GM23338 (cell line): ENCODE data around the gene OLIG1. TPM values are rescaled to one million over a fixed set of nuclear protein-coding genes. Genes with fewer than 3 reads are reported as not detected.

Experiments
- ATAC-seq: fragments of 200-7000 bp; cut with Tn5 transposase; 3 replicates; pipeline ENCODE4 v1.9.1; 2020
- DNase-seq: peaks from one replicate; pipeline ENCODE4 v3.0.0-alpha.2; 2015; ENCODE audit warnings: low spot score
- H2AFZ ChIP-seq: fragments of 200-600 bp; sonication (generic); 2 replicates; pipeline ENCODE4 v1.8.0; 2016; ENCODE audit warnings: antibody characterized with exemption, mild to moderate bottlenecking, moderate library complexity
- H3F3A ChIP-seq: fragments of 200-600 bp; sonication (generic); replicated peaks from 2 replicates; pipeline ENCODE4 v1.8.0; 2017; ENCODE audit warnings: antibody characterized with exemption, mixed run types, low read depth
- H3K27ac ChIP-seq: fragments of 200-600 bp; sonication (generic); 2 replicates; pipeline ENCODE4 v1.6.1; 2016; ENCODE audit warnings: low read depth
- H3K27me3 ChIP-seq: fragments of 200-600 bp; sonication (generic); 2 replicates; pipeline ENCODE4 v1.8.0; 2016; ENCODE audit warnings: mild to moderate bottlenecking, mixed run types, moderate library complexity; ENCODE audit not compliant: insufficient read depth
- H3K36me3 ChIP-seq: fragments of 200-600 bp; sonication (generic); 2 replicates; pipeline ENCODE4 v1.8.0; 2016; ENCODE audit warnings: mild to moderate bottlenecking; ENCODE audit not compliant: insufficient read depth
- H3K4me1 ChIP-seq: fragments of 200-600 bp; sonication (generic); 2 replicates; pipeline ENCODE4 v1.8.0; 2016; ENCODE audit warnings: mild to moderate bottlenecking, moderate library complexity; ENCODE audit not compliant: insufficient read depth
- H3K4me2 ChIP-seq: fragments of 200-600 bp; sonication (generic); 2 replicates; pipeline ENCODE4 v1.7.1; 2017; ENCODE audit warnings: mixed run types
- H3K4me3 ChIP-seq: fragments of 200-600 bp; sonication (generic); 2 replicates; pipeline ENCODE4 v1.6.1; 2016; ENCODE audit warnings: mixed run types
- H3K79me2 ChIP-seq: fragments of 200-600 bp; sonication (generic); replicated peaks from 2 replicates; pipeline ENCODE4 v1.8.0; 2017; ENCODE audit warnings: mild to moderate bottlenecking; ENCODE audit not compliant: insufficient read depth
- H3K9me2 ChIP-seq: fragments of 200-600 bp; sonication (generic); 2 replicates; pipeline ENCODE4 v1.8.0; 2017; ENCODE audit not compliant: insufficient read depth
- H4K20me1 ChIP-seq: fragments of 200-600 bp; sonication (generic); replicated peaks from 2 replicates; pipeline ENCODE4 v1.8.0; 2017; ENCODE audit warnings: mild to moderate bottlenecking; ENCODE audit not compliant: insufficient read depth
- H3K27ac Mint-ChIP-seq: 2 replicates; pipeline ENCODE4 v1.8.0; 2020; ENCODE audit warnings: inconsistent platforms, mild to moderate bottlenecking, moderate library complexity, mixed read lengths
- H3K27me3 Mint-ChIP-seq: 3 replicates; pipeline ENCODE4 v1.8.0; 2022; ENCODE audit warnings: low read depth, mild to moderate bottlenecking, moderate library complexity, mixed read lengths, inconsistent platforms; ENCODE audit not compliant: insufficient read depth, poor library complexity
- H3K36me3 Mint-ChIP-seq: 3 replicates; pipeline ENCODE4 v1.8.0; 2021; ENCODE audit warnings: low read depth, mild to moderate bottlenecking, inconsistent platforms, moderate library complexity, mixed read lengths
- H3K4me1 Mint-ChIP-seq: 3 replicates; pipeline ENCODE4 v1.8.0; 2020; ENCODE audit warnings: mild to moderate bottlenecking, inconsistent platforms, mixed read lengths
- H3K4me3 Mint-ChIP-seq: 3 replicates; pipeline ENCODE4 v1.8.0; 2021; ENCODE audit warnings: moderate library complexity, mild to moderate bottlenecking, inconsistent platforms, mixed read lengths
- H3K9me3 Mint-ChIP-seq: 3 replicates; pipeline ENCODE4 v1.8.0; 2020; ENCODE audit warnings: moderate library complexity, mild to moderate bottlenecking, inconsistent platforms, mixed read lengths
- CTCF ChIP-seq, 2 experiments: fragments of 200-600 bp in 1 of 2; sonication (generic) in 1 of 2; conservative IDR thresholded peaks; 2 replicates each; pipeline versions ENCODE4 v1.5.1 to v1.6.1; 2016 to 2017; ENCODE audit warnings: antibody characterized with exemption in 2 of 2, low read depth in 2 of 2, mild to moderate bottlenecking in 2 of 2, moderate library complexity in 1 of 2
- EZH2phosphoT487 ChIP-seq: fragments of 200-600 bp; sonication (generic); IDR thresholded peaks from one replicate; pipeline ENCODE4 v1.8.1; 2018; ENCODE audit warnings: antibody characterized with exemption; ENCODE audit not compliant: unreplicated experiment
- JUNB ChIP-seq: IDR thresholded peaks from one replicate; pipeline ENCODE4 v1.6.1; 2016; ENCODE audit warnings: antibody characterized with exemption; ENCODE audit not compliant: unreplicated experiment
- NANOG ChIP-seq: IDR thresholded peaks from 2 replicates; pipeline ENCODE4 v1.6.1; 2016; ENCODE audit warnings: antibody characterized with exemption, borderline replicate concordance
- POLR2AphosphoS5 ChIP-seq: IDR thresholded peaks from 2 replicates; pipeline ENCODE4 v1.6.1; 2016; ENCODE audit warnings: antibody characterized with exemption, low read depth
- REST ChIP-seq: IDR thresholded peaks from one replicate; pipeline ENCODE4 v1.6.1; 2018; ENCODE audit warnings: antibody characterized with exemption; ENCODE audit not compliant: unreplicated experiment
- STAT1 ChIP-seq: IDR thresholded peaks from one replicate; pipeline ENCODE4 v1.6.1; 2016; ENCODE audit warnings: antibody characterized with exemption; ENCODE audit not compliant: unreplicated experiment
- ZNF114 ChIP-seq: fragments of 250-450 bp; sonication (Bioruptor Pico); IDR thresholded peaks from 2 replicates; pipeline ENCODE4 v1.5.0; 2020; ENCODE audit warnings: mild to moderate bottlenecking, moderate library complexity
- ZNF331 ChIP-seq: fragments of 250-450 bp; sonication (Bioruptor Pico); IDR thresholded peaks from 2 replicates; pipeline ENCODE4 v1.5.0; 2020; ENCODE audit warnings: low read depth, mild to moderate bottlenecking, moderate library complexity
- ZNF462 ChIP-seq: fragments of 250-450 bp; sonication (Bioruptor Pico); IDR thresholded peaks from 2 replicates; pipeline ENCODE4 v1.5.0; 2020; ENCODE audit warnings: mild to moderate bottlenecking, moderate library complexity
- polyA plus RNA-seq: library from polyadenylated mRNA; unstranded; fragments of >200 nt; fragmentation: Nextera tagmentation; extraction: Ambion mirVana; gene quantifications from 2 replicates; pipeline ENCODE4 v1.2.1, GENCODE V29; 2016
- total RNA-seq: library from RNA; depleted of rRNA; stranded (reverse); fragments of >200 nt; shearing (Covaris generic); gene quantifications from 2 replicates; pipeline ENCODE4 v1.2.3, GENCODE V29; 2014

The OLIG1 gene
- total and polyA plus RNA-seq, 2 experiments from 2014 or later = 0.14 to 0.81 TPM

- no peak for TF ChIP-seq REST
- no peak for TF ChIP-seq JUNB
Observed at GRCh38 chr21:33080776-33081175, 10.8 kb downstream of the OLIG1 start (continued).

GRCh38 chr21:33088384-33088783 is 18.4 kb downstream of the OLIG1 start:
- H3K9me2 ChIP-seq = no peaks in the 10 kb centered on the region
- Mint-ChIP-seq H3K27ac (no peak overlapping the region), H3K27me3 (peaks cover 9% of the 10 kb centered on the region), H3K9me3 (no peaks in the 10 kb centered on the region), H3K4me1 (peaks cover 9% of the 10 kb centered on the region), H3K4me3 (no peak overlapping the region), H3K36me3 (no peaks in the 10 kb centered on the region)
- ATAC-seq (no peak; the same call in 2 of the 3 replicates), DNase-seq (no peak)
- no peak overlapping the region for H3K27ac ChIP-seq
- no peak overlapping the region for H3K4me2 ChIP-seq
- H3K79me2 ChIP-seq = no peaks in the 10 kb centered on the region
- TF ChIP-seq REST = no peak
- TF ChIP-seq POLR2AphosphoS5 = no peak
- TF ChIP-seq NANOG = no peak
- TF ChIP-seq ZNF331 (CRISPR knock-in tag) = no peak
- no peak for TF ChIP-seq CTCF (conservative IDR thresholded peaks at IDR 0.05; ENCODE audit: low read depth in 2 of 2)
- no peak for TF ChIP-seq ZNF114 (CRISPR knock-in tag)
- no peak for TF ChIP-seq STAT1
- TF ChIP-seq ZNF462 (CRISPR knock-in tag) = no peak
- TF ChIP-seq JUNB = no peak
- TF ChIP-seq EZH2phosphoT487 = no peak
- H3K4me1 ChIP-seq = peaks cover 4% of the 10 kb centered on the region
- H3F3A ChIP-seq = no peaks in the 10 kb centered on the region
- no peaks in the 10 kb centered on the region for H3K36me3 ChIP-seq
- H3K27me3 ChIP-seq = no peaks in the 10 kb centered on the region
- no peak overlapping the region for H2AFZ ChIP-seq
- H3K4me3 ChIP-seq = no peak overlapping the region
- no peaks in the 10 kb centered on the region for H4K20me1 ChIP-seq
